GM21717 (cell line): ENCODE results near the gene P2RX3.

Source experiments
- ATAC-seq: cut with Tn5 transposase; IDR thresholded peaks from one replicate; pipeline ENCODE4 v1.9.1; 2021; ENCODE audit warnings: mild to moderate bottlenecking, moderate library complexity; ENCODE audit not compliant: unreplicated experiment

Gene P2RX3

DNA sequence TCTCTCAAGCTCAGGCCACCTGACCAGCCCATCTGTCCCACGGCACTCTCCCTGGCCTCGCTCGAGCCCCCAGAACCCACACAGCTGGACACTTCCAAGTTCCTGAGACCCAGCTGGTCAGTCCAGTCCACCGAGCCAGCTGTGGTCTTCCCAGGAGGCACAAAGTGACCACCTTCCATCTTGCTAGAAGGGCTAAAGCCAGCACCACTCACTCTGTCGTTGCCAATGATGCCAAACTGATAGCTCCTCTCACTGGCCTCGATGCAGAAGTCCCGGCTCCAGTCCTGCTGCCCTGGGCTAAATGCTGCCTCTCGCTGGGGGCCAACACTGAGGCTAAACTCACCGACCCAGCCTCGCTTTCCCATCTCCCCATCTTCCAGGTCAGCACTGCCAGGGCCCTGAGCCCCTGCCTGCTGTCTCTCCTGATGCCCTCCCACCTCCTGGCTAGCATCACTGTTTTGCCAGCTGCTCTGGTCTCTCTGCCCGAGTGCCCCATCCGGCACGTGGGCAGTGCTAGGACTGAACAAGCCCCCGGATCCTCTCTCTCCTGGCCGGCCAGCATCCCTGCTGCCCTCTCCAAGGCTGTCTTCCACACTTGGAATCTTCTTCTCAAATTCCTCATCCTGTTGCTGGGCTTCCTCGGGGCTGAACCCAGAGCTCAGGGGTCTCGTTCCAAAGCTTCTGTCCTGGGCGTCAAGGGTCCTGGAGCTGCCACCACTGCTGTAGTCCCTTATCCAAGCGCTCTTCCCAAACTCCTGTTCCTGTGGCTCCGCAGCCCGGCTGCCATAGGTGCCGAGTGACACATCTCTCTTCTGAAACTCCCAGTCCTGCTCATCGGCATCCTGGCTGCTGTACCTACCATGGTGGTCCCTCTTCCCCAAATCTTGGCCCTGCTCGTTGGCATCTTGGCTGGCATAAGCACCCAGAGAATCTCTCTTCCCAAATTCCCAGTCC is 28.8 kb upstream of the P2RX3 start:
- ATAC-seq: no peak

- no peak for ATAC-seq
These were observed 28.1 kb upstream of the P2RX3 start for GRCh38 chr11:57310091-57310490.

DNA sequence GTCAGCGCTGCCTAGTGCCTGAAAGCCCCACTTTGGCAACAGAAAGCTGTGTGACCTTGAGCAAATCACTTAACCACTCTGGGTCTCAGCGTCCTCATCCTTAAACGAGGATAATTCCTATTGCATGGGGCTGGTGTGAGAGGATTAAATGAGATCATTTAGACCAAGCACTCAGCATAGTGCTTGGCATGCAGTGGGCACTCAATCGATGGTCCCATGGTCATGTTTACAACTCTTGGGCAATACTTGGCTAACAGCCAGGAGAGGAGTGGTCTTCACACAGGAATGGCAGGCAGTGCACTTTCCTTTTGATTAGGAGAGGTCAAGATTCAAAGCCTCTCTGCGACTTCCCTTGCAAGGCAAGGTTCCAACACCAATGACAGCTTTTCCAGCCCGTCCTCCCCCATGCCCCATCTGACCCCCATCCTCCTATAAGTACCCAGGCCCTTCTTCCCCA is 27.5 kb upstream of the P2RX3 start:
- no peak for ATAC-seq

- peak; percentile 98 for ATAC-seq
These were observed 26.8 kb upstream of the P2RX3 start for GRCh38 chr11:57311109-57311936.

GRCh38 chr11:57312511-57313021 is 25.6 kb upstream of the P2RX3 start:
- ATAC-seq: no peak

- ATAC-seq: no peak
These were observed 24.9 kb upstream of the P2RX3 start for GRCh38 chr11:57313071-57313787.

DNA sequence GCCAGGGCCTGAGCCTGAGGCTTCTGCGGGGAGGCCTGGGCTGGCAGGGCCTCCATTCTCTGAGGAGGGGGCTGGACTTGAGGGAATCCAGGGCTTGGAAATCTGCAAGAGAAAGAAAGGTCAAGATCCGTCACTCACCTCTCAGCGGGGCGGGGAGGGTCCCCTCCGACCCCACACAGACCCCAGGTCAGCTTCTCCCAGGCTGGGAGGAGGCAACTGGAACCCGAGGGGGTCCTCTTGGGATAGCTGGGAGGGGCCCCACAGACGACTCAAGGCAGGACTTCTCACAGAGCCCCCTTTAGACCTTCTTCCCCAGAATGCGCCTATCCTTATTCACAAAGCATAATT is 24.4 kb upstream of the P2RX3 start:
- no peak for ATAC-seq

GRCh38 chr11:57314221-57314973 is 23.8 kb upstream of the P2RX3 start:
- ATAC-seq: no peak

GRCh38 chr11:57315491-57315890 is 22.7 kb upstream of the P2RX3 start:
- ATAC-seq: no peak

GRCh38 chr11:57316017-57316416 is 22.1 kb upstream of the P2RX3 start:
- no peak for ATAC-seq

GRCh38 chr11:57318178-57318577 is 20.0 kb upstream of the P2RX3 start:
- ATAC-seq: no peak

GRCh38 chr11:57320067-57320718 is 18.0 kb upstream of the P2RX3 start:
- no peak for ATAC-seq

DNA sequence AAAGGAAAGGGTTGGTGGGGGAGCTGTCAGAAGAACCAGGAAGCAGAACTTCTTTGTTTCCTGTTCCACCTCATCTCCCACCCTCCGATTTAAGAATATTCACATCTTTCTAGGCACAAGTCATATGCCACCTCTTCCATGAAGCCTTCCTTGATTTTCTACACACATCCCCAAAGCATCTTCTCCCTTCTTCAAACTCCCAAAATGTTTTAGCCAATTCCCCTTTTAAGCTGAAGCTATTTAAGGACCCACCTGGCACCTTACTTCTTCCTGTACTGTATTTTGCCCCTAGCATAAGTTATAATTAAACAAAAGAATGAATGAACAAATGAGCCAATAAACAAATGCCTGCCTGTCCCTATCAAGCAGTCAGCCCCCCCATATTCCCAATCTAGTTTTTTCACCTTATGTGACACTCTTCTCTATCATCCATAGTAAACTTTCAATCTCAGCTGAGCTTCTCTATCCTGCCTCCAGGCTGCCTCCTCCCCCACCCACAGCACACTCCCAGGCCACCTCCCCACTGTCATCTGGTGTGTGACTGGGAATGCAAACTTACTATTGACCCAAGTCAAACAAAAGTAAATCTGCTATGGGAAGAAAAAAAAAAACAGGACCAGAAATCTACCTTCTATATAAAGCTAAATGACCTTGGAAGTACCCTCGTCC is 17.3 kb upstream of the P2RX3 start:
- ATAC-seq: no peak

DNA sequence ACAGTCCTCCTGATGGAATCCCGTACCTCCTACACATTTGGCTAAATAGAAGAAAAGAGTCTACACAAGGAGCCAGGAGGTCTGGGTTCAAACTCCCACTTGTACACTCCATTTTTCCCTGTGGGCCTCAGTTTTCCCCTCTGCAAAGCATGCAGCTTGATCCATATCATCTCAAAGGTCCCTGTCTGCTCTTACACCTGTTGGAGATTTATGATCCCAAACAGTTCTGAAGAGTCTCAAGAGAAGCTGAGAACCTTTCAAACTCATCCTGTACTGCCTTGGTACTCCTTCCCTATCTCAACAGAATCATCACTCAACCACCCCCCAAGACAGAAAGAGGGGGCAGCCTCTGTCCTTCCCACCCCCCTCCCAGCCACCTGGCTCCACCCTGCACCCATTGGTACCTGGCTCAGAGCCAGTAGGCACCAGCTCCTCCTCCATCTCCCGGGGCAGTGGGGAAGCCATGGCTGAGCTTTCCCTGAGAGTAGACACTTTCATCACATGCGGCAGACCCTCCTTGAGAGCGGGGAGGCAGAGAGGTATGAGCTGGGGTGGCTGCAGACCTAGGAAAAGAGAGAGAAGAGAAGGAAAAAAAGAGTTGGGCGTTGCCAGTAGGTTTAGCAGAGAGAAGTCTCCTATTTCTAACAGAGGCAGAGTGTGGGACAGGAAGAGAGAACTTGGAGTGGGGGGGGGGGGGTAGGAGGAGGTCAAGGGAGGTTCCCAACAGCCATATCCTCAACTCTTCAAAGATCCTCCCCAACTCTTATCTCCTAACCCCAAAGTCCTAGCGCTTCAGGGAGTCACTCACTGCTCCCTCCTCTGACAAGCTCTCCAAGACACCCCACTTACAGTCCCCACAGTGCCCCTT is 16.5 kb upstream of the P2RX3 start:
- no peak for ATAC-seq

DNA sequence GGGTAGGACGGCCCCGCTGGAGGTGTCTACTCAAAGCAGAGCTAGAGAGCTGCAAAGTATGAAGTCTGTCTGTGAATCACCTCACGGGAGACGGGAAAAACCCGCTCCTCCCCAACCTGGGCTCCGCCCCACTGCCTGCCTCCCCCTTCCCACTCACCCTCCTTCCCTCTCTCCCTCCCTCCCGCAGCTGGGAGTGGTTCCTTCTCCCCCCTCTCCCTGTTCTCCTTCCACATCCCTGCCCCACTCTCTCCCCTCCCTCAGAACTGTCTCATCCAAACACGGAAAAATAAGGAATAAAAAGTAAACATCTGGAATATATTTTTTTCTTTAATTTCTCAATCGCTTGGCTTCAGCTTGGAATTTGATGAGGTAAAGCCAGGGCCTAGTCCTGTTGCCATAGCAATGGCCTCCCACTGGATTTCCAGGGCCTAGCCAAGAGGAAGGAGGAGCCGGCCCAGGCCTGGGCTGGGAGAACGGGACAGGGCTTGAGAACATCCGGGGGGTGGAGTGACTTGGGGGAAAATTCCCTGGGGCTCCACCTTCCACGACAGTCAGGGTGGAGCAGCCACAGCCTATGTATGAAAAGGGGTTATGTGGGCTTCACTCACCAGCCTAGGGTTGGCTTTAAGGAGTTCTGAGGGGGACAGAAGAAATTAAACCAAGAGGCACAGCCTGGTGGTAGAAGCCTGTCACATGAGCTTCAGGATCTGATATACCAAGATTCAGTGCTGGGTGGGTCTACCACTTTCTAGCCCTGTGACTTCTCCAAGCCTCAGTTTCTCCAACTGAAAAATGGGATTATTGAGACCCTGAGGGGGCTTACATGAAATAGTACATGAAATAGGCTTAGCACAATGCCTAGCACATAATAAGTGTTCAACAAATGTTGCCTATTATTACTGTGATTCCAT is 15.6 kb upstream of the P2RX3 start:
- ATAC-seq: no peak

- no peak for ATAC-seq
These were observed 14.8 kb upstream of the P2RX3 start for GRCh38 chr11:57323167-57323854.

DNA sequence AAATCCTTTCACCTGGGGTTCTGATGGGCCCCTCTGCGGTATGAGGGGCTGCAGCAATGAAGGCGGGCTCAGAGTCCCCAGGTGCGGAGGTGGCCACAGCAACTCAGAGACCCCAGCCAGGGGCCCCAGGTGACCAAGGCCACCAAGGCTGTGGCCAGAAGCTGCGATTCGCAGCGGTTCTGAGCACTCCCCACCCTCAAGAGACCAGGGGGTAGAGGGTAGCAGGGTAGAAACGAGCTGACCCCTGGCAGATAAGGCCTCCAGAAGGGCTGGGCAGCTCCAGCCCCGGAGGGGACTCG is 14.3 kb upstream of the P2RX3 start:
- ATAC-seq: no peak
